Measurements from ENCODE around the gene C1orf94.

The C1orf94 gene

GRCh38 chr1:34237151-34237815, 60.6 kb downstream of the C1orf94 start:
- H2AFZ ChIP-seq (ENCODE audit: low read depth, low read length) = no peak overlapping the region
- H3K4me3 ChIP-seq (ENCODE audit: low read length) = no peak overlapping the region
- H3K27me3 ChIP-seq (ENCODE audit: insufficient read depth, low read length) = no peaks in the 10 kb centered on the region
- H3K9me3 ChIP-seq (ENCODE audit: low read length) = no peaks in the 10 kb centered on the region
- no peaks in the 10 kb centered on the region for H3K36me3 ChIP-seq (ENCODE audit: insufficient read depth, low read length)
- H3K4me1 ChIP-seq (ENCODE audit: insufficient read depth, low read length) = no peaks in the 10 kb centered on the region

- Histone ChIP-seq H3K36me3 (ENCODE audit: insufficient read depth, low read length) (no peaks in the 10 kb centered on the region), H2AFZ (ENCODE audit: low read depth, low read length) (no peak overlapping the region), H3K27me3 (ENCODE audit: insufficient read depth, low read length) (peaks cover 4% of the 10 kb centered on the region), H3K4me1 (ENCODE audit: insufficient read depth, low read length) (no peaks in the 10 kb centered on the region), H3K9me3 (ENCODE audit: low read length) (no peaks in the 10 kb centered on the region), H3K4me3 (ENCODE audit: low read length) (no peak overlapping the region)
Measured at GRCh38 chr1:34245967-34246366, 69.3 kb downstream of the C1orf94 start.

- H3K4me3 ChIP-seq (ENCODE audit: low read length) = no peak overlapping the region
- no peaks in the 10 kb centered on the region for H3K9me3 ChIP-seq (ENCODE audit: low read length)
- H3K27me3 ChIP-seq (ENCODE audit: insufficient read depth, low read length) = peaks cover 4% of the 10 kb centered on the region
- no peak overlapping the region for H2AFZ ChIP-seq (ENCODE audit: low read depth, low read length)
- H3K4me1 ChIP-seq (ENCODE audit: insufficient read depth, low read length) = no peaks in the 10 kb centered on the region
- no peaks in the 10 kb centered on the region for H3K36me3 ChIP-seq (ENCODE audit: insufficient read depth, low read length)
Measured at GRCh38 chr1:34250342-34250741, 73.6 kb downstream of the C1orf94 start.

GRCh38 chr1:34262023-34262853, 85.5 kb downstream of the C1orf94 start:
- Histone ChIP-seq H3K4me3 (ENCODE audit: low read length) (no peak overlapping the region), H3K27me3 (ENCODE audit: insufficient read depth, low read length) (peaks cover 8% of the 10 kb centered on the region), H3K9me3 (ENCODE audit: low read length) (no peaks in the 10 kb centered on the region), H3K4me1 (ENCODE audit: insufficient read depth, low read length) (no peaks in the 10 kb centered on the region), H2AFZ (ENCODE audit: low read depth, low read length) (no peak overlapping the region), H3K36me3 (ENCODE audit: insufficient read depth, low read length) (no peaks in the 10 kb centered on the region)

- H3K4me3 ChIP-seq (ENCODE audit: low read length) = no peak overlapping the region
- peaks cover 8% of the 10 kb centered on the region for H3K27me3 ChIP-seq (ENCODE audit: insufficient read depth, low read length)
- H3K9me3 ChIP-seq (ENCODE audit: low read length) = no peaks in the 10 kb centered on the region
- H2AFZ ChIP-seq (ENCODE audit: low read depth, low read length) = no peak overlapping the region
- H3K4me1 ChIP-seq (ENCODE audit: insufficient read depth, low read length) = no peaks in the 10 kb centered on the region
- H3K36me3 ChIP-seq (ENCODE audit: insufficient read depth, low read length) = no peaks in the 10 kb centered on the region
Measured at GRCh38 chr1:34262921-34263320, 86.2 kb downstream of the C1orf94 start.

- Histone ChIP-seq H3K9me3 (ENCODE audit: low read length) (no peaks in the 10 kb centered on the region), H3K4me3 (ENCODE audit: low read length) (no peak overlapping the region), H3K27me3 (ENCODE audit: insufficient read depth, low read length) (peaks cover 8% of the 10 kb centered on the region), H3K36me3 (ENCODE audit: insufficient read depth, low read length) (no peaks in the 10 kb centered on the region), H3K4me1 (ENCODE audit: insufficient read depth, low read length) (no peaks in the 10 kb centered on the region), H2AFZ (ENCODE audit: low read depth, low read length) (no peak overlapping the region)
Measured at GRCh38 chr1:34263406-34263805, 86.7 kb downstream of the C1orf94 start.

- H2AFZ ChIP-seq (ENCODE audit: low read depth, low read length) = no peak overlapping the region
- no peaks in the 10 kb centered on the region for H3K36me3 ChIP-seq (ENCODE audit: insufficient read depth, low read length)
- H3K27me3 ChIP-seq (ENCODE audit: insufficient read depth, low read length) = peaks cover 8% of the 10 kb centered on the region
- H3K4me1 ChIP-seq (ENCODE audit: insufficient read depth, low read length) = no peaks in the 10 kb centered on the region
- no peaks in the 10 kb centered on the region for H3K9me3 ChIP-seq (ENCODE audit: low read length)
- no peak overlapping the region for H3K4me3 ChIP-seq (ENCODE audit: low read length)
Measured at GRCh38 chr1:34265396-34265795, 88.7 kb downstream of the C1orf94 start.

- Histone ChIP-seq H2AFZ (ENCODE audit: low read depth, low read length) (no peak overlapping the region), H3K36me3 (ENCODE audit: insufficient read depth, low read length) (no peaks in the 10 kb centered on the region), H3K9me3 (ENCODE audit: low read length) (no peaks in the 10 kb centered on the region), H3K4me3 (ENCODE audit: low read length) (no peak overlapping the region), H3K27me3 (ENCODE audit: insufficient read depth, low read length) (peaks cover 8% of the 10 kb centered on the region), H3K4me1 (ENCODE audit: insufficient read depth, low read length) (no peaks in the 10 kb centered on the region)
Measured at GRCh38 chr1:34266127-34266951, 89.6 kb downstream of the C1orf94 start.

- Histone ChIP-seq H3K4me1 (ENCODE audit: insufficient read depth, low read length) (no peaks in the 10 kb centered on the region), H3K27me3 (ENCODE audit: insufficient read depth, low read length) (peaks cover 8% of the 10 kb centered on the region), H2AFZ (ENCODE audit: low read depth, low read length) (no peak overlapping the region), H3K4me3 (ENCODE audit: low read length) (no peak overlapping the region), H3K9me3 (ENCODE audit: low read length) (no peaks in the 10 kb centered on the region), H3K36me3 (ENCODE audit: insufficient read depth, low read length) (no peaks in the 10 kb centered on the region)
Measured at GRCh38 chr1:34267326-34267725, 90.6 kb downstream of the C1orf94 start.

- peaks cover 8% of the 10 kb centered on the region for H3K27me3 ChIP-seq (ENCODE audit: insufficient read depth, low read length)
- no peak overlapping the region for H2AFZ ChIP-seq (ENCODE audit: low read depth, low read length)
- H3K36me3 ChIP-seq (ENCODE audit: insufficient read depth, low read length) = no peaks in the 10 kb centered on the region
- no peaks in the 10 kb centered on the region for H3K4me1 ChIP-seq (ENCODE audit: insufficient read depth, low read length)
- H3K9me3 ChIP-seq (ENCODE audit: low read length) = no peaks in the 10 kb centered on the region
- H3K4me3 ChIP-seq (ENCODE audit: low read length) = no peak overlapping the region
Measured at GRCh38 chr1:34268311-34268954, 91.7 kb downstream of the C1orf94 start.

All from neuron (in vitro differentiated cells).